ENCODE measurements around the gene IKBKE.

IKBKE gene

DNA sequence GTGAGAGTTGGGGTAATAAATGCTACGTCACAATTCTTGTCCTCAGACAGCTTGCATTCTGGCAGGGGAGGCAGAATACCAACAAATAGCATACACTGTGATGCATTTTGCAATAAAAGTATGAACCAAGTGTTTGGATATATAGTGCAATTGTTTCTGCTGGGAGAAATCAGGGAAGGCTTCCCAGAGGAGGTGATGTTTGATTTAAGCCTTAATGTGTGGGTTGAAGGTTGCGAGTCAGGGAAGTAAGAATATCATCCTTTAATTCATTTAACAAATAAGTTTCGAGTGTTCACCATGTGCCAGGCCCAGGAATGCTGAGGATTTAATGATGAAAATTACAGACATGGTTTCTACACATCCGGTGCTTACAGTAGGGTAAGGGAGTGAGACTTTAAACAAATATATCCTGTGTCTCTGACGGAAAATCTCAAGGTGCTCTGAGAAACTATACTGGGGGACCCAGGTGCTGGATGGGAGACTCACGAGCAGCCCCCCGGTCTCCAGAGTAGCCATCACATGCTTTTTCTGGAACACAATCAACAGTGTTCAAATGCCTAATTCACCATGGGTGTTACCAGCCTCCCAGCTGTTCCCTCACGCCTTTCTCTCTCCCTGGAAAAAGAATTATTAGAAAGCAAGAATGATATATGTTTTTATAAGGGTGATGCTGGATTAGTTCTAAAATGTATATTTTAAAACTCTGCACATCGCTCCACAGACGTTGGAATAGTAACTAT lies 68.8 kb downstream of the IKBKE start:
- DNase-seq (ENCODE audit: low spot score) = no peak

DNA sequence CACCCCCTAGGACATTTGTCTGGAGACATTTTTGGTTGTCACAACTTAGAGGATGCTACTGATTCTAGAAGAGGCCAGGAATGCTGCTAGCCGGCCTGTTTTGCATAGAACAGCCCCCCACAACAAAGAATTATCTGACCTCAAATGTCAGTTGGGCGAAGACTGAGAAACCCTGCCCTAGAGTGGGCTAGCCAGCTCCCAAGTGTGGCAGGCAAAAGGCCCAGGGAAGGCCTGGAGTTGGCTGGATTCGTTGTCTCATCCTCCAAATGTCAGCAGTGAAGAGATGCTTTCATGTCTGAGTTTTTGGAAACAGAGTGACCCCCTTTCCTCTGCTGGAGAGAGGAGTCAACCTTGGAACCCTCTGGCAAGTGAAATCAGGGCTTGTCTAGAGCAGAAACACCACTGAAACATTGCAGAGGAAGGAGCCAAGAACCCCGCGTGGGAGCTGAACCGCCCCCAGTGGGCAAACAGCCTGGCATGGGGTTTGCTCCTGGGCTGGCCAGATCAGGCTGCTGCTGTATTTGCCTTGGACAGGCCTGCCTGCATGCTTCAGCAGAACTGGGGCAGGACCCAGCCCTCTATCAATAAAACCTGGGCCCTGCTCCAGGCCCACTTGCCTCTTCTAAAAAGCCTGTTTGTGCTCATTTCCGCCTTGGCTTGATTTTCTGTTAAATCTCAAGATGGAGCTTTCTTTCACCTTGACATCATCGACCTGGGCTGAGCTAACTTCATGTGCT lies 69.9 kb downstream of the IKBKE start:
- DNase-seq (ENCODE audit: low spot score) = no peak

DNA sequence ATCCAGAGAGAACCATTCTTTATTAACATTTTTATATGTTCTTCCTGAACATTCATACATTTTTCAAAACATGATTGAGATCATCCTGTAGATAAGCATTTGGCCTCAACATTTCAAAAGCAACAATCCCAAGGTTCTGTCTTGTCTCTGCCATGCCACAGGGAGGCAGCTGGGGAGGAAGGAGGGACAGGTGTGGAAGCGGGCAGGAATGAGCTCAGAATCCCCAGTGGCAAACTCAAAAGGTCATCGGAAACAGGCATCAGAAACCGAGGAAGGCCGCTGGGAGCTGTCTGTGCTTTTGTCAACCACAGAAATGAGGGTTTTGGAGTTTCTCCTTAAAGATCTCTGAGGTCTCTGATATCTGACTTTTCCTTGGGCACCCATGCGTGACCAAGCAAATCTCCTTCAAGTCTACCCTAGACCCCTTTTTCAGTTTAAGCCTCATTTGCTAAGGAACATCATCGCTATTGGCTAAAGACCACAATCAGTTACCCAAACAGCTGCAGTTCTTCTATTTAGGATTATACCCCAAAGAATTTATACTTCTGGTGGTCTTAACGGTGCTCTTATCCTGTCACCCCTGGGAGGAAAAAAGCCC lies 71.1 kb downstream of the IKBKE start:
- DNase-seq (ENCODE audit: low spot score) = no peak

GRCh38 chr1:206544562-206545257 lies 74.4 kb downstream of the IKBKE start:
- peak; percentile 59 for DNase-seq (ENCODE audit: low spot score)

GRCh38 chr1:206545351-206545750 lies 75.1 kb downstream of the IKBKE start:
- no peak for DNase-seq (ENCODE audit: low spot score)

Small RNA genes lying within 50 kb of the gene (small RNA-seq; reads per million reads assigned to genes)
- 0 to 0.09 reads per million in 2 experiments for gene MIR6769B

Data from SK-N-DZ (cell line).